ENCODE data around the gene LRP6. TPM values are rescaled to one million over a fixed set of nuclear protein-coding genes. Genes with fewer than 3 reads are reported as not detected.

LRP6 gene
- total RNA-seq (2022; extraction: Qiagen RNA extraction; ENCODE audit: low read depth) = 15.3 to 24.5 TPM (median 22.0 TPM) in 5 replicates

GRCh38 chr12:12266873-12267741 is at the start of gene LRP6:
Gene LRP6 (minus strand): TSS chr12:12267044. CDS start chr12:12266735, 309 bp downstream.

GRCh38 chr12:12070674-12071656 is 195.9 kb downstream of the LRP6 start, which contains the start of gene BCL2L14:
Gene BCL2L14 (plus strand): TSS chr12:12070939. CDS start chr12:12079306, 8,367 bp downstream.

Other genes starting within 250 kb of the LRP6 start
- gene BCL2L14, start 196.1 kb downstream of the LRP6 start, total RNA-seq (2022; extraction: Qiagen RNA extraction; ENCODE audit: low read depth) = not detected in 5 replicates
- 3.2 to 4.5 TPM (median 3.8 TPM) in 5 replicates for gene MANSC1, start 83.2 kb upstream of the LRP6 start, total RNA-seq (2022; extraction: Qiagen RNA extraction; ENCODE audit: low read depth)
- 8.3 to 10.7 TPM (median 9.7 TPM) in 5 replicates for gene BORCS5, start 90.0 kb upstream of the LRP6 start, total RNA-seq (2022; extraction: Qiagen RNA extraction; ENCODE audit: low read depth)